Caco-2 (cell line): ENCODE results near the gene BTLA. TPM values are rescaled to one million over a fixed set of nuclear protein-coding genes. Genes with fewer than 3 reads are reported as not detected.

Source experiments
- BruUV-seq: library from RNA; stranded (reverse); fragments of 400-500 nt; replicated peaks from 2 replicates; lab custom pipeline; 2021; lab: Mats Ljungman, UMichigan
- CTCF ChIA-PET: fragments of 300-600 bp; sonication (Branson Sonifier 250); formaldehyde crosslinking; loops from one replicate; lab custom pipeline; 2022; ENCODE audit warnings: antibody characterized with exemption; lab: Charles Lee
- POLR2A ChIA-PET: fragments of 300-600 bp; sonication (Branson Sonifier 250); formaldehyde crosslinking; loops from one replicate; lab custom pipeline; 2022; ENCODE audit warnings: antibody characterized with exemption; lab: Charles Lee
- DNase-seq, 2 experiments: peaks; one replicate each; pipeline versions ENCODE4 v3.0.0 to v3.0.0-alpha.2; 2020 to 2022
- H3K27me3 ChIP-seq: replicated peaks from 2 replicates; pipeline ENCODE4 v1.6.0; 2011; ENCODE audit warnings: low read length; ENCODE audit not compliant: control insufficient read depth, insufficient read depth
- H3K36me3 ChIP-seq: 2 replicates; pipeline ENCODE4 v1.5.1; 2011; ENCODE audit warnings: low read length; ENCODE audit not compliant: control insufficient read depth, insufficient read depth
- H3K4me1 ChIP-seq: fragments of 250-450 bp; sonication (Bioruptor Pico); 2 replicates; pipeline ENCODE4 v1.5.1; 2020; ENCODE audit warnings: mild to moderate bottlenecking
- H3K4me3 ChIP-seq: 2 replicates; pipeline ENCODE4 v1.5.1; 2011; ENCODE audit warnings: low read depth, mild to moderate bottlenecking, control low read depth, low read length
- H3K9me3 ChIP-seq: fragments of 250-450 bp; sonication (Bioruptor Pico); 2 replicates; pipeline ENCODE4 v1.5.1; 2020; ENCODE audit warnings: mild to moderate bottlenecking, moderate library complexity
- H3K27ac Mint-ChIP-seq: one replicate; pipeline ENCODE4 v1.8.0; 2022; ENCODE audit warnings: mixed read lengths; ENCODE audit not compliant: unreplicated experiment
- H3K27me3 Mint-ChIP-seq: one replicate; pipeline ENCODE4 v1.8.0; 2022; ENCODE audit warnings: mixed read lengths; ENCODE audit not compliant: insufficient read depth, unreplicated experiment
- H3K36me3 Mint-ChIP-seq: one replicate; pipeline ENCODE4 v1.8.0; 2022; ENCODE audit warnings: mild to moderate bottlenecking, mixed read lengths; ENCODE audit not compliant: insufficient read depth, unreplicated experiment
- H3K4me1 Mint-ChIP-seq: one replicate; pipeline ENCODE4 v1.8.0; 2022; ENCODE audit warnings: low read depth, mixed read lengths; ENCODE audit not compliant: unreplicated experiment
- H3K4me3 Mint-ChIP-seq: one replicate; pipeline ENCODE4 v1.8.0; 2022; ENCODE audit warnings: mild to moderate bottlenecking, moderate library complexity, mixed read lengths; ENCODE audit not compliant: unreplicated experiment
- H3K9me3 Mint-ChIP-seq: one replicate; pipeline ENCODE4 v1.8.0; 2022; ENCODE audit warnings: mixed read lengths; ENCODE audit not compliant: unreplicated experiment
- intact Hi-C: fragments of 100-400 bp; cut with micrococcal nuclease; formaldehyde crosslinking; loops from one replicate; pipeline ENCODE4 v1.10.0; 2022; ENCODE audit not compliant: unreplicated experiment
- total RNA-seq: library from RNA; stranded (reverse); gene quantifications from 2 replicates; pipeline ENCODE4 v1.2.3, GENCODE V29; 2022
- TF ChIP-seq, protein P1 (sequence below), 2 experiments: fragments of 200-600 bp in 1 of 2; IDR thresholded peaks; 1 replicate in 1 of 2; 2 replicates in 1 of 2; pipeline versions ENCODE4 v1.5.1 to v1.8.0; 2011 to 2022; ENCODE audit warnings: antibody characterized with exemption in 1 of 2, control low read depth in 1 of 2, inconsistent platforms in 1 of 2, low read depth in 1 of 2, low read length in 1 of 2, mild to moderate bottlenecking in 1 of 2, moderate library complexity in 1 of 2; ENCODE audit not compliant: insufficient read depth in 1 of 2, severe bottlenecking in 1 of 2, unreplicated experiment in 1 of 2

BTLA gene
- total RNA-seq, 1 experiment from 2014 or later, result not detected

DNA sequence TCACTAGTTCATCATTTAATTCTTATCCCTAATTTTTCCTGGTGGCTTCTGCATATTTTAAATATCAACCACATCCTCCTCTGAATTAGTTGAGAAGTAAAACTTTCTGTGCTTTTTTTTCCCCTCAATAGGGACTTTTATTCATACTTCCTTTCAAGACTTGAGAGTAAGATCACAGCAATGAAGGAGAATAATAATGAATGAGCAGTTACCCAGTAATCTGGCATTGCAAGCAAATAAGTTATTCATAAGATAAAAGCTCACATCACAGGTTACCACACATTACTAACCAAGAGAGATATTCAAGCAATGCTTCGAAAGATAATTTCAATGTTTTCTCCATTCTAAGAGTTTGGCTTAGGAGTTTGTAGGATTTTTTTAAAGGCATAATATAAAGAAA, 50.3 kb downstream of the BTLA start:
- Mint-ChIP-seq H3K9me3 (no peaks in the 10 kb centered on the region), H3K36me3 (no peaks in the 10 kb centered on the region), H3K4me3 (no peak overlapping the region), H3K27me3 (no peaks in the 10 kb centered on the region), H3K27ac (no peak overlapping the region), H3K4me1 (no peaks in the 10 kb centered on the region)
- no peaks in the 10 kb centered on the region for H3K4me1 ChIP-seq
- no peak overlapping the region for H3K4me3 ChIP-seq
- no peaks in the 10 kb centered on the region for H3K36me3 ChIP-seq
- CTCF ChIA-PET, result no interaction called here
- DNase-seq, result no peak
- POLR2A ChIA-PET, result no interaction called here
- intact Hi-C loops, result no loop called here
- TF ChIP-seq, protein P1, sequence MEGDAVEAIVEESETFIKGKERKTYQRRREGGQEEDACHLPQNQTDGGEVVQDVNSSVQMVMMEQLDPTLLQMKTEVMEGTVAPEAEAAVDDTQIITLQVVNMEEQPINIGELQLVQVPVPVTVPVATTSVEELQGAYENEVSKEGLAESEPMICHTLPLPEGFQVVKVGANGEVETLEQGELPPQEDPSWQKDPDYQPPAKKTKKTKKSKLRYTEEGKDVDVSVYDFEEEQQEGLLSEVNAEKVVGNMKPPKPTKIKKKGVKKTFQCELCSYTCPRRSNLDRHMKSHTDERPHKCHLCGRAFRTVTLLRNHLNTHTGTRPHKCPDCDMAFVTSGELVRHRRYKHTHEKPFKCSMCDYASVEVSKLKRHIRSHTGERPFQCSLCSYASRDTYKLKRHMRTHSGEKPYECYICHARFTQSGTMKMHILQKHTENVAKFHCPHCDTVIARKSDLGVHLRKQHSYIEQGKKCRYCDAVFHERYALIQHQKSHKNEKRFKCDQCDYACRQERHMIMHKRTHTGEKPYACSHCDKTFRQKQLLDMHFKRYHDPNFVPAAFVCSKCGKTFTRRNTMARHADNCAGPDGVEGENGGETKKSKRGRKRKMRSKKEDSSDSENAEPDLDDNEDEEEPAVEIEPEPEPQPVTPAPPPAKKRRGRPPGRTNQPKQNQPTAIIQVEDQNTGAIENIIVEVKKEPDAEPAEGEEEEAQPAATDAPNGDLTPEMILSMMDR (IDR thresholded peaks at IDR 0.05; ENCODE audit: insufficient read depth in 1 of 2, low read depth in 1 of 2, low read length in 1 of 2, severe bottlenecking in 1 of 2, unreplicated experiment in 1 of 2), result no peak
- H3K27me3 ChIP-seq, result no peaks in the 10 kb centered on the region
- H3K9me3 ChIP-seq, result no peaks in the 10 kb centered on the region
- no TSS peak for BruUV-seq

DNA sequence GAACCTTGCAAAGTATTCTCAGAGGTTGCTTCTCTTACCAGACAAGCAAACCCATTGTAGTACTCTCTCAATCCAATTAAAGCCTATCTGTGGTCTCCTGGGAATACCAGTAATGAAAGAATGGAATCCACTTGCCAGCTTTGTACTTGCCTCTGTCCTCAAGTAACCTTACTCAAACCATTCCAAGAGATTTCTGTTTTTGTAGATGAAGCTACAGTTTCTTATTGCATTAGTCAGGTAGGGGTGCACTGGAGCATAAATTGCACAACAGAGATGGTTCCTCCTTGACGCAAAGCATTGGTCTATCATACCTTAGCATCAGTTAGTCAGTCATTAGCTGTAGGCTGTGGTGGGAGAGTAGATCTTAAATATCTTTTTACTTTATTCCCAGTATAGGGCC, 52.9 kb downstream of the BTLA start:
- Histone ChIP-seq H3K4me1 (no peaks in the 10 kb centered on the region), H3K9me3 (no peaks in the 10 kb centered on the region), H3K36me3 (no peaks in the 10 kb centered on the region), H3K27me3 (no peaks in the 10 kb centered on the region), H3K4me3 (no peak overlapping the region)
- intact Hi-C loops, result no loop called here
- peaks cover 9% of the 10 kb centered on the region for H3K9me3 Mint-ChIP-seq
- no peak overlapping the region for H3K4me3 Mint-ChIP-seq
- ChIA-PET CTCF (no interaction called here), POLR2A (no interaction called here)
- no peaks in the 10 kb centered on the region for H3K36me3 Mint-ChIP-seq
- peaks cover 3% of the 10 kb centered on the region for H3K27me3 Mint-ChIP-seq
- no peak overlapping the region for H3K27ac Mint-ChIP-seq
- H3K4me1 Mint-ChIP-seq, result no peaks in the 10 kb centered on the region
- TF ChIP-seq, protein P1 (IDR thresholded peaks at IDR 0.05; ENCODE audit: insufficient read depth in 1 of 2, low read depth in 1 of 2, low read length in 1 of 2, severe bottlenecking in 1 of 2, unreplicated experiment in 1 of 2), result no peak
- no peak for DNase-seq
- no TSS peak for BruUV-seq

DNA sequence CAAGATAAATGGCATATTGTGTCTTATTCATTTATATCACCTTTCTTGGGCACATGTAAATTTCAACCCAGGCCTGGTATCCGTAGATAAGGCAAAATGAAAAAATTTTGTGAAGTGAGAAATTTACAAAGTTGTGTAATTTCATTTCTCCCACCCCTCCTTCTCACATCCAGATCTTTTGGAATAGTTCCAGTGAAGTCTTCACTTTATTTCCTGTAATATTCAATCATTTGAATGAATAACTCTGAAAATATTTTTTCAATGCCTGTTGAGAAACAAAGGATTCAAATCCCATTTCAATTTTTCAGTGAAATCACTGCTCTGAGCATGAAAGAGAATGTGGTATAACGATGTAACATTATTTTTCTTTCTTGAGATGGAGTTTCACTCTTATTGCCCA, 53.4 kb downstream of the BTLA start:
- Histone ChIP-seq H3K36me3 (no peaks in the 10 kb centered on the region), H3K9me3 (no peaks in the 10 kb centered on the region), H3K4me1 (no peaks in the 10 kb centered on the region), H3K4me3 (no peak overlapping the region), H3K27me3 (no peaks in the 10 kb centered on the region)
- TF ChIP-seq, protein P1 (IDR thresholded peaks at IDR 0.05; ENCODE audit: insufficient read depth in 1 of 2, low read depth in 1 of 2, low read length in 1 of 2, severe bottlenecking in 1 of 2, unreplicated experiment in 1 of 2), result no peak
- Mint-ChIP-seq H3K27ac (no peak overlapping the region), H3K27me3 (peaks cover 3% of the 10 kb centered on the region), H3K36me3 (no peaks in the 10 kb centered on the region), H3K4me1 (no peaks in the 10 kb centered on the region), H3K9me3 (peaks cover 9% of the 10 kb centered on the region), H3K4me3 (no peak overlapping the region)
- intact Hi-C loops, result no loop called here
- DNase-seq, result no peak
- no TSS peak for BruUV-seq
- ChIA-PET CTCF (no interaction called here), POLR2A (no interaction called here)
